ENCODE data around the gene SIX4. TPM values are rescaled to one million over a fixed set of nuclear protein-coding genes. Genes with fewer than 3 reads are reported as not detected.
"Not testable (repeated sequence)": the region's sequence is repeated elsewhere in the genome, so short reads cannot be mapped to it uniquely, and the experiment has no call there.

Gene SIX4
- total RNA-seq, 2 donors from 2014 or later = 0.54 TPM; not detected in 1

DNA sequence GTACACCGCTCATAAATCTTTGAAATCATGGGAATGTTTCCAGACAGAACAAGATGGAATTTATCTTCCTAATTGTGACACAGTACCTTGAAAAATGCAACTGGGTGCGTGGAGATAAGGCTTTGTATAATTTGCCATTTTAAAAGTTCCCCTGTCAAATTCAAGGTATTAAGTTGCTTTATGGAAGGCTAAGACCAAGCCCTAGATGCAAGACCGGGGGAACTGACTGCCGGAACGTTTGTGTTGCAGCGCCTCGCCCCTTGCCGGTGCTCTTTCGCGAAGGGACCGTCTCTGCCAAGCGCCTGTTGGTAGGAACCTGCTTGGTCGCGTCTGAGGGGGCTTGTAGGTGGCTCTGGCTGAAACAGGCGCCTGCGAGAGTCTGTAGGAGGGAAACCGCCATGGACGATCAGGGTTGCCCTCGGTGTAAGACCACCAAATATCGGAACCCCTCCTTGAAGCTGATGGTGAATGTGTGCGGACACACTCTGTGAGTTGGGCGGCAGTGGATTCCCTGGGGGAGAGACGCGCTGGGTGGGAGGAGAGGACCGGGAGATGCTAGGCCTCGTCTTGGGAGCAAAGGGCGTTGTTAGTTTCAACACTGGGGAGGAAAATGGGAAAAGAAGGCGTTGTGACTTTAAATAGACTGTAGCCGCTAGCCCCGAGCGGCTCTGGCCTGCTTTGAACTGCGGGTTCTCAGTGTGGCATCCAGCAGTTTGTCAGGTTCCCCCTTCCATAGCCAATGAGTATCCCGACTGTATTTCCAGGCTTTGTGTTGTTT, 10.5 kb upstream of the SIX4 start, which contains the start of gene MNAT1:
Gene MNAT1 (plus strand): TSS at position 297 of the 778 bp plus-strand sequence. CDS start 102 bp downstream, at position 399.
- peak within 1 kb of the TSS; percentile 100 for H3K4me3 Mint-ChIP-seq
- H3K27ac Mint-ChIP-seq = peak within 1 kb of the TSS; percentile 99
- peaks cover 9% of the 10 kb centered on the region for H3K27me3 Mint-ChIP-seq
- ATAC-seq (replicated peaks) = peak; percentile 89
- peaks cover 9% of the 10 kb centered on the region for H3K4me1 Mint-ChIP-seq
- H3K9me3 Mint-ChIP-seq = no peaks in the 10 kb centered on the region
- H3K36me3 Mint-ChIP-seq (ENCODE audit: low read depth) = peaks cover 5% of the 10 kb centered on the region

DNA sequence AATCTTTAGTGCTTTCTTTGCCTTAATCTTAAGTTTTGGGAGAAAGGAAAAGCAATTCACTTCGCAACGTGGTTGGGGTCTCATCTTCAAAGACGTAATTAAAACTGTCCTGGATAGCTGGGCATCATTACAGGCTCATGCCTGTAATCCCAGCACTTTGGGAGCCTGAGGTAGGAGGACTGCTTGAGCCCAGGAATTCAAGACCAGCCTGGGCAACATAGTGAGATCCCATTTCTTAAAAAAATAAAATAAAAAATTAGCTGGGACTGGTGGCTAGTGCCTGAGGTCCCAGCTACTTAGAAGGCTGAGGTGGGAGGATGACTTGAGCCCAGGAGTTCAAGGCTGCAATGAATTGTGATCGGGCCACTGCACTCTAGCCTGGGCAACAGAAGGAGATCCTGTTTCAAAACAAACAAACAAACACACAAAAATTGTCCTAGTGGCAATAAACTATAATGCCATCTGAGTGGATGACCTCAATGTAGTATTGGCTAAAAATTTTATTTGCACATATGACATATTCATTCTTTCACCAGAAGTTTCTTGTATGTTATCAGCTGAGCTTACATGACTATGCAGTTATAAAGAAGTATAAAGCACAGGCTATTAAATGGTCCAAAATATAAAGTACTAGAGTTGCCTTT, 8.8 kb upstream of the SIX4 start:
- Mint-ChIP-seq H3K9me3 (no peaks in the 10 kb centered on the region), H3K4me3 (no peak overlapping the region), H3K36me3 (ENCODE audit: low read depth) (peaks cover 5% of the 10 kb centered on the region), H3K27me3 (peaks cover 23% of the 10 kb centered on the region), H3K4me1 (peaks cover 5% of the 10 kb centered on the region), H3K27ac (no peak overlapping the region)
- no peak for ATAC-seq (replicated peaks)

DNA sequence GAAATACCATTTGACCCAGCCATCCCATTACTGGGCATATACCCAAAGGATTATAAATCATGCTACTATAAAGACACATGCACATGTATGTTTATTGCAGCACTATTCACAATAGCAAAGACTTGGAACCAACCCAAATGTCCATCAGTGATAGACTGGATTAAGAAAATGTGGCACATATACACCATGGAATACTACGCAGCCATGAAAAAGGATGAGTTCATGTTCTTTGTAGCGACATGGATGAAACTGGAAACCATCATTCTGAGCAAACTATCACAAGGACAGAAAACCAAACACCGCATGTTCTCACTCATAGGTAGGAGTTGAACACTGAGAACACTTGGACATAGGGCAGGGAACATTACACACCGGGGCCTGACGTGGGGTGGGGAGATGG, 7.1 kb upstream of the SIX4 start:
- H3K4me1 Mint-ChIP-seq; H3K27ac Mint-ChIP-seq; H3K36me3 Mint-ChIP-seq (ENCODE audit: low read depth); H3K9me3 Mint-ChIP-seq; H3K4me3 Mint-ChIP-seq; ATAC-seq (replicated peaks): not testable (repeated sequence)
- peaks cover 37% of the 10 kb centered on the region for H3K27me3 Mint-ChIP-seq

DNA sequence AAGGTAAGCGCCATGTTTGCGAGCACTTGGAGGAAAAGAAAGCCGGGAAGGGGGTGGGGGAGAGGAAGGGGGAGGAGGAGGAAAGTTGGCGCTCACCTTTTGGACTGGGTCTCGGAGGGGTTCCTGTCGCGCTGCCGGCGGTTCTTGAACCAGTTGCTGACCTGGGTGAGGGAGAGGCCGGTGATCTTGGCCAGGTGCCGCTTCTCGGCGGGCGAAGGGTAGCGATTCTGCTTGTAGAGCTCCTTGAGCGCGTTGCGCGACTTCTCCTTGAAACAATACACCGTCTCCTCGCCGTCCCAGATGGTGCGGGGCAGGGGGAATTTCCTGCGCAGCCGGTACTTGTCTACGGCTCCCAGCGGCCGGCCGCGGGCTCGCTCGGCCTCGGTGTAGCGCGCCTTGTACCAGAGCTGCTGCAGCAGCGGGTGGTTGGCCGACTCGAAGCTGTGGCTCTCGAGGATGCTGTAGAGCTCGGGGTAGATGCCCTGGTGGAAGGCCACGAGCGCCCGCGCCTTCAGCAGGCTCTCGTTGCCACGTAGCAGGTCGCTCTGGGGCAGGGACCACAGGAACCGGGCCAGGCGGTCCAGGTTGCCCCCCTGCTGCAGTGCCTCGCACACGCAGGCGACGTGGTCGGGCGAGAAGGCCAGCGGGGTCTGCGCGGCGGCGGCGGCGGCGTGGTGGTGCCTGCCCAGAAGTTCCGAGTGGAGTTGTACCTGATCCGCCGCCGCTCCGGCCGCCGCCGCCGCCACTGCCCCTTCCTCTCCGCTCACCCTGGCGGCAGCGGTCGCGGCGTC, 840 bp downstream of the SIX4 start:
- Mint-ChIP-seq H3K27ac (no peak overlapping the region), H3K9me3 (no peaks in the 10 kb centered on the region), H3K36me3 (ENCODE audit: low read depth) (no peaks in the 10 kb centered on the region), H3K4me1 (peaks cover 7% of the 10 kb centered on the region), H3K27me3 (peaks cover 68% of the 10 kb centered on the region), H3K4me3 (peak overlapping the region; percentile 84)
- peak; percentile 56 for ATAC-seq (replicated peaks)

DNA sequence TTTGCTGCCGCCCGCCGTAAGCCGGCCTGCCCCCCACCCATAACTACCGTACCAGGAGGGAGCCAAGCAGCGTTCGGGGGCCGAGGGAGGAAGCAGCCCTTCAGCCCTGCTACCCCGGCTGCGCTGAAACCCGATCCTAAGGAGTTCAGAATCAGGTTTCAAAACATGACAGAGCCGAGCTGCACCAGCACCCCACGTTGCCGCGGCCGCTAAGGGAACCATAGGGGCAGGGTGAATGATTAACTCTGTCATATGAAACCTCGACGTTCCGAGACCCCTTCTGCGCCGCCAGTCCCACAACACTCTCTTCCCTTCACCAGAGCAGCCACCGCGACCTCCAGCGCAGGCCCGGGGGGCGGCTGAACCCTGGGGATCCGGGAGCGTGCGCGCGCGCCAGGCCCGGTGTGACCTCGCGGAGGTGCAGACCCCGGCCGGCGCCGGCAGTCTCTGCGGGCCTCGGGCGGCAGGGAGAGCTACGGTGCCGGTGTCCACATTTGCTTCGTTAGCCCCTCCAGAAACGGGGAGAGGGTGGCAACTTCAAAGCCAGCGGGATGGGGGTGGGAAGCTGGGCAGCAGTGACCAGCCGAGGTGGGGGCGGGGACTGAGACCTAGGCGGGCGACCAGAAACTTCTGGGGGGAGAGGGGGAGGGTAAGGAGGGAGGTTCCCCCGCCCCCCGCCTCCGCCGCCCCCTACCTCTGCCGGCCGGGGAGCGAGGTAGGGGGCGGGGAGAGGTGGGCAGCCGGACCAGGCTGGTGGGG, 1.6 kb downstream of the SIX4 start:
- H3K4me1 Mint-ChIP-seq = peaks cover 7% of the 10 kb centered on the region
- H3K9me3 Mint-ChIP-seq = no peaks in the 10 kb centered on the region
- peak; percentile 36 for ATAC-seq (replicated peaks)
- no peak overlapping the region for H3K27ac Mint-ChIP-seq
- H3K36me3 Mint-ChIP-seq (ENCODE audit: low read depth) = no peaks in the 10 kb centered on the region
- H3K27me3 Mint-ChIP-seq = peaks cover 63% of the 10 kb centered on the region
- H3K4me3 Mint-ChIP-seq = peak overlapping the region; percentile 84

DNA sequence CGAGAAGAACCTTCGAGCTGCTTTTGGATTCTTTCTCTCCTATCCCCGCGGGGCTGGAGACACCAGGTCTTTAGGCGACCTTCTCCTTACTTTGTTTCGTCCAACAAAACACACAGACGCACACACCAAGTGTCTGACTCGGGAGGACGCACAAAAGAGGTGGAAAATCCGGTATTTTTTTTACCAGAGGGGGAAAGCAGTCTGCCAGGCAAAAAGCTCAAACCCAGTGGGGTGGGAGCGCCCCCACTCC, 2.1 kb downstream of the SIX4 start:
- H3K36me3 Mint-ChIP-seq (ENCODE audit: low read depth) = no peaks in the 10 kb centered on the region
- H3K4me1 Mint-ChIP-seq = peaks cover 7% of the 10 kb centered on the region
- H3K9me3 Mint-ChIP-seq = no peaks in the 10 kb centered on the region
- H3K27ac Mint-ChIP-seq = no peak overlapping the region
- H3K4me3 Mint-ChIP-seq = peak overlapping the region; percentile 84
- no peak for ATAC-seq (replicated peaks)
- peaks cover 58% of the 10 kb centered on the region for H3K27me3 Mint-ChIP-seq

DNA sequence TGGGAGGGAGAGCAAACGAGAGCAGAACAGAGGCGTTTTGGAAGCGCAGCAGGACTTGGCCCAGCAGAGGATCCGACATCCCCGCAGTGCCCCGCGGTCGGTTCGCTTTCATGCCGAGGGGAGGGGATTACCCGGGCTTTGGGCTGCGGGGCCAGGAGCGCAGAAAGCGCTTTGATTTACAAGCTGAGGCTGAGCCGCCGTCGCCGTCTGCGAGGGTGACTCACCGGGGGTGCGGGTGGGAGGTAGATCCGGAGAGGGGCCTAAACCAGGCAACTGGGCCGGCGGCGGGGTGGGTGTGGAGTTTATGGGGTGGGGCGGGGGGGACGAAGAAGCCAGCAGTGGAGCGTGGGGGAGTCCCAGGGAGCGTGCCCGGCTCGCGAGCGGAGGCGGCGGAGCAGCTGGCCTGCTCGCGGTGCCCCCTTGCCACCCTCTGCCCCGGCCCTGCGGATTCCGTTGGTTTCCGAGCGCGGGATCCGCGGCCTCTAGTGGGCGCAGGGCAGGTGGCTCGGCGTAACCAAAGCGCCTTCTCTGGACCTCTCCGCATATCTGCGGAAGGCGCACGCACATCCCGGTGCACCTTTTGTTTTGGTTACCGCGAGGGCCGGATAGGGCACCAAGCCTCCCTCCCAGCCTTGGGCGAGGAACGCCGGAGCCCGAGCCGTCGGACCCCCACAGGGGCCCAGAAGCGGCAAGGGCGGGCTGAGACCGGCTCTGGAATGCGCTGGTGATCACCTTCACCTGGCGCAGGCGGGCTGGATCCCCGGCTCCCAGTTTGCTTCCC, 2.6 kb downstream of the SIX4 start:
- no peak overlapping the region for H3K27ac Mint-ChIP-seq
- peak; percentile 38 for ATAC-seq (replicated peaks)
- H3K4me3 Mint-ChIP-seq = peak overlapping the region; percentile 84
- H3K36me3 Mint-ChIP-seq (ENCODE audit: low read depth) = no peaks in the 10 kb centered on the region
- peaks cover 53% of the 10 kb centered on the region for H3K27me3 Mint-ChIP-seq
- H3K4me1 Mint-ChIP-seq = peaks cover 7% of the 10 kb centered on the region
- no peaks in the 10 kb centered on the region for H3K9me3 Mint-ChIP-seq

DNA sequence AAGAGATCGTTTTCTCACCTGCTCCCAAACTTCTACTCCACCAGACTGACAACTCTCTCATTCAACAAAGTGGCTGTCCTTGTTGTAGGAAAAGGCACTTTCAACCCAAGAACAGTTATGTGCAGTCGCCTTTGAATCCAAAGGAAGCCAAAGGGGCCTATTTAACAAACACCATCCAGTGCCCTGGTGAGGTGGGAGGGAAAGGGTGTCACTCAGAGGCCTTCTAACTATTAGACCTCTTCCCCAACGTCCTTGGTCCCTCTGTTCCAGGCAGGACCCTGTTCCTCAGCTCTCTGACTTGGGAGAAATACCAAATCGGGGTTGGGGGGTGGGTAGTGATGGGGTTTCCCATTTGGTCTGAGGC, 3.2 kb downstream of the SIX4 start:
- Mint-ChIP-seq H3K4me3 (peak overlapping the region; percentile 71), H3K36me3 (ENCODE audit: low read depth) (no peaks in the 10 kb centered on the region), H3K27me3 (peaks cover 53% of the 10 kb centered on the region), H3K27ac (no peak overlapping the region), H3K4me1 (peaks cover 7% of the 10 kb centered on the region), H3K9me3 (no peaks in the 10 kb centered on the region)
- no peak for ATAC-seq (replicated peaks)

DNA sequence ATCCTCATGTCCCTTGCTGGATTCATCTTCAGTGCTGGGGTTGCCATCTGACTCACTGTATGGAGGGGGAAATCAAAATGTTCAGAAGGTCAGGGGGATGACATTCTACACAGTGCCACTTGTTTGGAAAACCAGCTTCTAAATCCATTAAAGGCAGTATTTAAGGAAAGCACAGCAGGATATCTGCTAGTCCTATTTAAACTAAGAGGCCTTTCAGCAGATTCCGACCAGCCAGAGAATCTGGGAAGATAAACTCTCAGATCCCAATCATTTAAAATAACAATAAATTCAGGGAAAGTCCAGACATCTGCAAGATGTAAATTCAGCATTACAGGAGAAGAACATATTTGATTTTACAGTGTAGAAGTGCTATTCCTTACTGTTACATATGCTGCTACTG, 3.8 kb downstream of the SIX4 start:
- peaks cover 51% of the 10 kb centered on the region for H3K27me3 Mint-ChIP-seq
- H3K4me1 Mint-ChIP-seq = peaks cover 7% of the 10 kb centered on the region
- no peaks in the 10 kb centered on the region for H3K36me3 Mint-ChIP-seq (ENCODE audit: low read depth)
- no peak overlapping the region for H3K27ac Mint-ChIP-seq
- no peak for ATAC-seq (replicated peaks)
- H3K9me3 Mint-ChIP-seq = no peaks in the 10 kb centered on the region
- peak overlapping the region; percentile 71 for H3K4me3 Mint-ChIP-seq

DNA sequence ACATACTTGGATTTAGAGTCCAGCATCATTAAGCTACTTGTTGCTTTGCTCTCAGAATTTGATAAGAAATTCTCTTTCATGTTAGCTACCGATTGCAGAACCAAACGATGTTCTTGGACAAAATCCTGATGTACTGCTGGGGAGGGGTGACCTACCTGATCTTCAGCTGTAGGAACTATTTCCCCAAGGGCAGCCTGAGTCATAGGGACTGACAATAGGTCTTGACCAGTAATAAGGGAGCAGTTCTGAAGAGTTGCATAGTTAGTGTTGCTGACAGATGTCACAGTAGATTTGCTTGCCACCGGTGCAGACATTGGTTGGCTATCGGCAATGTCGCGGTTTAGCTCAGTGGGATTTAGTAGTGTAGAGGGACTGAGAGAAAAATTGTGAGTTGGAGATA, 10.6 kb downstream of the SIX4 start:
- Mint-ChIP-seq H3K36me3 (ENCODE audit: low read depth) (no peaks in the 10 kb centered on the region), H3K9me3 (no peaks in the 10 kb centered on the region), H3K27me3 (peaks cover 16% of the 10 kb centered on the region), H3K4me3 (no peak overlapping the region), H3K4me1 (no peaks in the 10 kb centered on the region), H3K27ac (no peak overlapping the region)
- ATAC-seq (replicated peaks) = no peak

DNA sequence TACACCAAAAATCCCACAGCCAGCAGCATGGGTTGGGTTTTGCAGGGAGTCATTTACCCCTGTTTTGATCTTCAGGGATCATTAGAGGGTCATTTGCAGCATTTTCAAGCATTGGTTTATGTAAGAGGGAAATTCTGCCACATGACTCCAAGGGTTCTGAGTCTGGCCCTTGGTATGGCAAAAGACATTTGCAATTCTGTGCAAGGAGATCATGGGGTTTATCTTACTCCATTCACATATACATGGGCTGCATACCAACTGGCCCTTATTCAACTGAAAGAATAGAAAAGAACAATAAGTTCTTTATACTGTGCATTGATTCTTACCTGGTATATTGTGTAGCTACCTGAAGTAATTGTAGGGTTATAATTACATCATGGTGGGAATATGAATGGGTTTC, 13.7 kb downstream of the SIX4 start:
- Mint-ChIP-seq H3K4me1 (no peaks in the 10 kb centered on the region), H3K36me3 (ENCODE audit: low read depth) (no peaks in the 10 kb centered on the region), H3K27me3 (peaks cover 19% of the 10 kb centered on the region), H3K4me3 (no peak overlapping the region), H3K27ac (no peak overlapping the region), H3K9me3 (no peaks in the 10 kb centered on the region)
- no peak for ATAC-seq (replicated peaks)

DNA sequence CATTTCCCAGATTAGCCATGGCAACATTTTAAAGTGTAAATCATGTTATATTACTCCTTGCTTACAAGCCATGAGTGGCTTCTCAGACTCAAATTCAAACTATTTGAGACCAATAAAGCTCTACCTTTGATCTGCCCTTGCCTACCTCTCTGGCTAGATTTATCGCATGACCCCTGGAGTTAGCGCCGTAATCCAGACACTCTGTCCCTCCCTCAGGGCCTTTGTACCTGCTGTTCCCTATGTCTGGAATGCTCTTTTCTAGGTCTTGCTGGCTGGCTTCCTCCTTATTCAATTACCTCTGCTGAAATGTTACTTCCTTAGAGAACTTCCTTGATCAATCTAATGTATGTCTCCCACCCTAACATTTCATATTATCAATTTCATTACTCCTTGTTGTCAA, 16.3 kb downstream of the SIX4 start:
- H3K27ac Mint-ChIP-seq = no peak overlapping the region
- no peaks in the 10 kb centered on the region for H3K4me1 Mint-ChIP-seq
- no peaks in the 10 kb centered on the region for H3K36me3 Mint-ChIP-seq (ENCODE audit: low read depth)
- ATAC-seq (replicated peaks) = no peak
- no peaks in the 10 kb centered on the region for H3K9me3 Mint-ChIP-seq
- peaks cover 24% of the 10 kb centered on the region for H3K27me3 Mint-ChIP-seq
- H3K4me3 Mint-ChIP-seq = no peak overlapping the region

DNA sequence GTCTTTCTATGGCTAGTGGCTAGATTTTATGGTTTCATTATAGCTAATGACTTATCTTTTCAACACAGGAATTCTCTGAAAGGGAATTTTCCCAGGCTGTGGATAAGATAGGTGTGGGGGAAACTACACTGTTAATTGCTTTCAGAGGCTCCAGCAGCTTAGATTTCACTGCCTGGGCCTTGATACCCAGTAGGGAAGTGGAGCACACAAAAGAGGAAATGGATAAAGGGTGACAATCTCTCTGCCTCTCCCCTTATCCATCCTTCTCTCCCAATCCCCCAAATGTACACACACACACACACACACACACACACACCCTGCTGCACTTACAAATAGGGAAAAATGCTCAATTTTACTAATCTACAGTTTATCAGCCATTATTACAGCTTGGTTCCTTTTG, 19.1 kb downstream of the SIX4 start:
- peaks cover 10% of the 10 kb centered on the region for H3K9me3 Mint-ChIP-seq
- no peak overlapping the region for H3K4me3 Mint-ChIP-seq
- no peaks in the 10 kb centered on the region for H3K4me1 Mint-ChIP-seq
- ATAC-seq (replicated peaks) = no peak
- no peak overlapping the region for H3K27ac Mint-ChIP-seq
- peaks cover 24% of the 10 kb centered on the region for H3K27me3 Mint-ChIP-seq
- no peaks in the 10 kb centered on the region for H3K36me3 Mint-ChIP-seq (ENCODE audit: low read depth)

DNA sequence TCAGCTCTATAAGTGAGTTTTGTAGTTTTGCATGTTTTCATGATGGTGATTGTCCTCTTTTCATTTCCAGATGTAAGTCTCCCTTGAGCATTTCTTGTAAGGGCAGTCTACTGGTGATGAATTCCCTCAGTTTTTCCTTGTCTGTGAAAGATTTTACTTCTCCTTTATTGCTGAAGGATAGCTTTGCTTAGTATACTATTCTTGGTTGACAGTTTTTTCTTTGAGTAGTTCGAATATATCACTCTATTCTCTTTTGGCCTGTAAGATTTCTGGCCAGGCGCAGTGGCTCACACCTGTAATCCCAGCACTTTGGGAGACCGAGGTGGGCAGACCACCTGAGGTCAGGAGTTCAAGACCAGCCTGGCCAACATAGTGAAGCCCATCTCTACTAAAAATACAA, 23.6 kb downstream of the SIX4 start:
- Mint-ChIP-seq H3K36me3 (ENCODE audit: low read depth) (no peaks in the 10 kb centered on the region), H3K9me3 (peaks cover 10% of the 10 kb centered on the region), H3K4me1 (no peaks in the 10 kb centered on the region), H3K27ac (no peak overlapping the region), H3K4me3 (no peak overlapping the region), H3K27me3 (peaks cover 30% of the 10 kb centered on the region)
- no peak for ATAC-seq (replicated peaks)
